ENCODE data around the gene LGI2.

GRCh38 chr4:25021216-25021615 is 9.5 kb downstream of the LGI2 start:
- TF ChIP-seq RXRA (IDR thresholded peaks at IDR 0.05; ENCODE audit: borderline replicate concordance, low read depth) (no peak), TAF1 (IDR thresholded peaks at IDR 0.05; ENCODE audit: borderline replicate concordance, low read depth, low read length) (no peak), TEAD4 (IDR thresholded peaks at IDR 0.05; ENCODE audit: borderline replicate concordance, insufficient read depth) (no peak), CTCF (IDR thresholded peaks at IDR 0.05) (no peak), EP300 (IDR thresholded peaks at IDR 0.05; ENCODE audit: borderline replicate concordance in 1 of 2, low read depth in 1 of 2, low read length in 1 of 2) (no peak), MEF2A (IDR thresholded peaks at IDR 0.05; ENCODE audit: borderline replicate concordance, low read depth) (no peak), JUND (IDR thresholded peaks at IDR 0.05) (no peak), ZBTB33 (IDR thresholded peaks at IDR 0.05; ENCODE audit: borderline replicate concordance, low read depth) (no peak), REST (IDR thresholded peaks at IDR 0.05; ENCODE audit: low read depth, low read length) (no peak), CHD2 (IDR thresholded peaks at IDR 0.05; ENCODE audit: low read length, partially characterized antibody) (no peak), YY1 (IDR thresholded peaks at IDR 0.05; ENCODE audit: low read depth) (no peak), TCF12 (IDR thresholded peaks at IDR 0.05) (no peak)

Measured in SK-N-SH (cell line).